ENCODE results near the gene NLRC3. TPM values are rescaled to one million over a fixed set of nuclear protein-coding genes. Genes with fewer than 3 reads are reported as not detected.

NLRC3 gene
- total RNA-seq, 1 experiment from 2014 or later, result 0.26 TPM

GRCh38 chr16:3611146-3611975 lies 34.2 kb upstream of the NLRC3 start, which contains the start of gene SLX4 (continued):
- no peak for TF ChIP-seq ZNF532 (CRISPR knock-in tag; IDR thresholded peaks at IDR 0.05; ENCODE audit: borderline replicate concordance)
- no peak for TF ChIP-seq JAZF1 (CRISPR knock-in tag; IDR thresholded peaks at IDR 0.05)
- no peak for TF ChIP-seq SP1 (CRISPR knock-in tag; conservative IDR thresholded peaks at IDR 0.05)
- TF ChIP-seq ZNF671 (CRISPR knock-in tag; IDR thresholded peaks at IDR 0.05), result no peak
- 0 out of 2 replicates have a peak, but pooled peaks have one; percentile 16 for TF ChIP-seq MLX (CRISPR knock-in tag; IDR thresholded peaks at IDR 0.05)
- 0 out of 2 replicates have a peak, but pooled peaks have one; percentile 57 for TF ChIP-seq TEAD1 (CRISPR knock-in tag; IDR thresholded peaks at IDR 0.05)
- TF ChIP-seq PRRX2 (CRISPR knock-in tag; IDR thresholded peaks at IDR 0.05), result no peak
- TF ChIP-seq RORB (CRISPR knock-in tag; IDR thresholded peaks at IDR 0.05), result no peak
- TF ChIP-seq GTF2I (CRISPR knock-in tag; conservative IDR thresholded peaks at IDR 0.05), result no peak
- TF ChIP-seq E2F5 (CRISPR knock-in tag; IDR thresholded peaks at IDR 0.05), result 0 out of 2 replicates have a peak, but pooled peaks have one; percentile 31
- no peak for TF ChIP-seq ZBTB43 (CRISPR knock-in tag; IDR thresholded peaks at IDR 0.05)
- no peak for TF ChIP-seq ATF3 (CRISPR knock-in tag; conservative IDR thresholded peaks at IDR 0.05)
- no peak for TF ChIP-seq ATF6 (CRISPR knock-in tag; IDR thresholded peaks at IDR 0.05)
- TF ChIP-seq CREB1 (CRISPR knock-in tag; IDR thresholded peaks at IDR 0.05), result no peak
- TF ChIP-seq FOXK1 (CRISPR knock-in tag; IDR thresholded peaks at IDR 0.05), result no peak
- no peak for TF ChIP-seq MXD4 (CRISPR knock-in tag; IDR thresholded peaks at IDR 0.05; ENCODE audit: borderline replicate concordance)
- no peak for TF ChIP-seq SMAD4 (CRISPR knock-in tag; IDR thresholded peaks at IDR 0.05)
- no peak for TF ChIP-seq GRHL2 (CRISPR knock-in tag; IDR thresholded peaks at IDR 0.05; ENCODE audit: insufficient replicate concordance, severe bottlenecking)
- 0 out of 2 replicates have a peak, but pooled peaks have one; percentile 57 for TF ChIP-seq KAT7 (CRISPR knock-in tag; IDR thresholded peaks at IDR 0.05; ENCODE audit: borderline replicate concordance)
- TF ChIP-seq CREM (CRISPR knock-in tag; IDR thresholded peaks at IDR 0.05), result no peak
- no peak for TF ChIP-seq AR (CRISPR knock-in tag; IDR thresholded peaks at IDR 0.05)
